Neutrophil (primary cell): ENCODE data around the gene CRADD.

Experiments
- H3K27ac ChIP-seq: fragments of 200-600 bp; sonication (generic); 2 replicates; pipeline ENCODE4 v1.5.1; 2016; ENCODE audit warnings: mild to moderate bottlenecking, moderate library complexity
- H3K27me3 ChIP-seq: fragments of 200-600 bp; sonication (generic); 2 replicates; pipeline ENCODE4 v1.6.0; 2016; ENCODE audit warnings: mild to moderate bottlenecking
- H3K36me3 ChIP-seq: fragments of 200-600 bp; sonication (generic); 2 replicates; pipeline ENCODE4 v1.5.1; 2017
- H3K4me1 ChIP-seq, 2 experiments: fragments of 200-600 bp in 1 of 2; sonication (generic) in 1 of 2; 1 replicate in 1 of 2; 2 replicates in 1 of 2; pipeline versions ENCODE4 v1.5.1 to v1.6.1; 2013 to 2016; ENCODE audit warnings: low read depth in 1 of 2, low read length in 1 of 2, mild to moderate bottlenecking in 1 of 2, moderate library complexity in 1 of 2; ENCODE audit not compliant: control insufficient read depth in 1 of 2, insufficient read depth in 1 of 2
- H3K4me3 ChIP-seq, 2 experiments: fragments of 200-600 bp in 1 of 2; sonication (generic) in 1 of 2; 1 replicate in 1 of 2; 2 replicates in 1 of 2; pipeline ENCODE4 v1.5.1; 2013 to 2016; ENCODE audit warnings: low read depth in 1 of 2, low read length in 1 of 2, mild to moderate bottlenecking in 1 of 2, moderate library complexity in 1 of 2
- H3K9me3 ChIP-seq: fragments of 200-600 bp; sonication (generic); 2 replicates; pipeline ENCODE4 v1.5.1; 2016
- TF ChIP-seq, protein P1 (sequence below): fragments of 200-600 bp; sonication (generic); IDR thresholded peaks from 2 replicates; pipeline ENCODE4 v1.5.1; 2016; ENCODE audit warnings: antibody characterized with exemption

The CRADD gene

DNA sequence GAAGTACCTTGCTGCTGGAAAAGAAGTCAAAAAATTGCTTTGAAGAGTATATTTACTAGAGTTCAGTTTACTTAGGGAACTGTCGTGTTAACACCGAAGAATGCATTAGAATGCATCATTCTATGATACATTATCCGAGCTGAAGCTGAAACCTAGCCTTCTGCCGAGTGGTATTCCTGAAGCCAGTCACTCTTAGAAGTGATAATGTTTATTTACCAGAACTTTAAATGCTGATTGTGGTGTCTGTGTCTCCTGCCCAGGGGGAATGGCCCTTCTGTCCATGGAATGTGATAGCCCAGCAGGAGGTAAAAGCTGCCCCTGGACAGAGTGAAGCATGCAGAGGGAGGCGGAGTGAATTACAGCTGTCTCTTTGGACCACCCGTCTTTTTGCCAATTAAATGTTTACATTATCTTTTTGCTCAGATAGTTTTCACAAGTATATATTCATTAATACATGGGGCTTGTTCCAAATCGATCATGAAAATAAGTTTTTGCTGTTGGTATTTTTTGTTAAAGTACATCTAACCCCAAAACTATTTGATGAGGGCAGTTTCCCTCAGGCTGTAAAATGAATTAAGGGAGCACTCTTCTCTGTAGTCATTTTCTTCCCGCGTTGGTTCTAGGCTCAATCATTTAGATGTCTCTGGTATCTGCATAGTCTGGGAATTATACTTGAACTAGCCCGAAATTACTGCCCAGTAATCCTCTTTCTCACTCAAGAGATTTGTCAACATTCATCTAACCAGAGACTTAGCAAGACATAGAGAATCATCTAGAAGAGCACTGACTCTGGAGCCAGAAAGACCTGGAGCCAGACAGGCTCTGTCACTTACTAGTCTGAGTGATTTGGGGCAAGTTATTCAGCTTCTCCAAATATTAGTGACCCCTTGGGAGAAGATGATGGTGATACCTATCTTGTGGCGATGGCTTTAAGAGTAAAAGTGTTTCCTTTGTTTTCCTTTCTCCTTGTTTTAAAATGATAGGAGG, 147.6 kb downstream of the CRADD start:
- H3K4me3 ChIP-seq = no peak overlapping the region
- H3K4me1 ChIP-seq = no peaks in the 10 kb centered on the region
- H3K27ac ChIP-seq = no peak overlapping the region
- H3K9me3 ChIP-seq = no peaks in the 10 kb centered on the region
- H3K36me3 ChIP-seq = no peaks in the 10 kb centered on the region
- H3K27me3 ChIP-seq = no peaks in the 10 kb centered on the region
- TF ChIP-seq, protein P1, sequence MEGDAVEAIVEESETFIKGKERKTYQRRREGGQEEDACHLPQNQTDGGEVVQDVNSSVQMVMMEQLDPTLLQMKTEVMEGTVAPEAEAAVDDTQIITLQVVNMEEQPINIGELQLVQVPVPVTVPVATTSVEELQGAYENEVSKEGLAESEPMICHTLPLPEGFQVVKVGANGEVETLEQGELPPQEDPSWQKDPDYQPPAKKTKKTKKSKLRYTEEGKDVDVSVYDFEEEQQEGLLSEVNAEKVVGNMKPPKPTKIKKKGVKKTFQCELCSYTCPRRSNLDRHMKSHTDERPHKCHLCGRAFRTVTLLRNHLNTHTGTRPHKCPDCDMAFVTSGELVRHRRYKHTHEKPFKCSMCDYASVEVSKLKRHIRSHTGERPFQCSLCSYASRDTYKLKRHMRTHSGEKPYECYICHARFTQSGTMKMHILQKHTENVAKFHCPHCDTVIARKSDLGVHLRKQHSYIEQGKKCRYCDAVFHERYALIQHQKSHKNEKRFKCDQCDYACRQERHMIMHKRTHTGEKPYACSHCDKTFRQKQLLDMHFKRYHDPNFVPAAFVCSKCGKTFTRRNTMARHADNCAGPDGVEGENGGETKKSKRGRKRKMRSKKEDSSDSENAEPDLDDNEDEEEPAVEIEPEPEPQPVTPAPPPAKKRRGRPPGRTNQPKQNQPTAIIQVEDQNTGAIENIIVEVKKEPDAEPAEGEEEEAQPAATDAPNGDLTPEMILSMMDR = no peak

DNA sequence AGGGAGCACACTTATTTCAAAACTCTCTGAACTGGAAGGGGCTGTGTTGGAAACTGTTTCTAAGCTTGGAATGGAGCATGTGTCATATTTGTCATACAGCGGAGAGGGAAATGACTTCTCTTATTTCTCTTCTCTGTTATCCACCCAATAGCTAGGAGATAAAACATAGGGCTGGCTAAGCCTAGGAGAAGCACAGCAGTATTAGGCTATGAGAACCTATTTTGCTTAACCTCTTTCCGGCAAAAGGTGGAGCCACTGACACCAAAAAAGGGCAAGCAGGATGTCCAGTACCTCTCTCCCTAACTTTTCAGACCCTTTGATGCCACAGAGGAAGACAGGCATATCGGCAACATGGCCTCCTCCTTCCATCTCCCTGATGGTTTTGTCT, 148.3 kb downstream of the CRADD start:
- Histone ChIP-seq H3K4me1 (no peaks in the 10 kb centered on the region), H3K27me3 (no peaks in the 10 kb centered on the region), H3K27ac (no peak overlapping the region), H3K36me3 (no peaks in the 10 kb centered on the region), H3K9me3 (no peaks in the 10 kb centered on the region), H3K4me3 (no peak overlapping the region)
- TF ChIP-seq, protein P1 = no peak

DNA sequence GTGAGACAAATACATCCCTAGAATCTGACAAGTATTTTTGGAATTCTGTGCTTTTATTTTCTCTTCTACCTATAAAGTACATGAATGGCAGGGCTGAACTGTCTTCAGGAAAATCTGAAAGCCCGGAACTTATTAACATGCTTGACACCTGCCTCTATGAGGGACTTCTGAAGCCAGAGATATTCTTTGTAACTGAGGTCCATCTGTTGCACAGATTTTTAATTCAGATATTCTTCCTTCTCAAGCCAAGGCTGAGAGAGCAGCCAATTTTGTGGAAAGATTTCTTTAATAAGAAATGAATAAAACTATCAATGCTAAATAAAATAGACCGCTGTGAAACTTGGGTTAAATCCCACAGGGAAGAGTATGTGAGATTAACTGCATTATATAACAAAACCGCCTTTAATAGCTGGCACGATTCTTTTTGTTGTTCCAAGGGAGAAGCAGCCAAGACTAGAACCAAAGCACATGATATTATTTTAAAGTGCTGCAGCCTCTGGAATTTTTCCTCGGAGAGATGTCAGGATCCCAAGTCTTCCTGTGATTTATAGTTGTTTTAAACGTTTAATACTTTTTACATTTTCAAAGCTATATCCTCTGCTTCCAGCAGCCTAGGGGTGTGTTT, 148.9 kb downstream of the CRADD start:
- Histone ChIP-seq H3K4me3 (no peak overlapping the region), H3K27me3 (no peaks in the 10 kb centered on the region), H3K9me3 (no peaks in the 10 kb centered on the region), H3K27ac (no peak overlapping the region), H3K4me1 (no peaks in the 10 kb centered on the region), H3K36me3 (no peaks in the 10 kb centered on the region)
- TF ChIP-seq, protein P1 = no peak

GRCh38 chr12:93827179-93827578, 150.0 kb downstream of the CRADD start:
- TF ChIP-seq, protein P1 = no peak
- H3K4me1 ChIP-seq = no peaks in the 10 kb centered on the region
- H3K9me3 ChIP-seq = no peaks in the 10 kb centered on the region
- H3K27ac ChIP-seq = no peak overlapping the region
- no peaks in the 10 kb centered on the region for H3K27me3 ChIP-seq
- H3K36me3 ChIP-seq = no peaks in the 10 kb centered on the region
- no peak overlapping the region for H3K4me3 ChIP-seq

DNA sequence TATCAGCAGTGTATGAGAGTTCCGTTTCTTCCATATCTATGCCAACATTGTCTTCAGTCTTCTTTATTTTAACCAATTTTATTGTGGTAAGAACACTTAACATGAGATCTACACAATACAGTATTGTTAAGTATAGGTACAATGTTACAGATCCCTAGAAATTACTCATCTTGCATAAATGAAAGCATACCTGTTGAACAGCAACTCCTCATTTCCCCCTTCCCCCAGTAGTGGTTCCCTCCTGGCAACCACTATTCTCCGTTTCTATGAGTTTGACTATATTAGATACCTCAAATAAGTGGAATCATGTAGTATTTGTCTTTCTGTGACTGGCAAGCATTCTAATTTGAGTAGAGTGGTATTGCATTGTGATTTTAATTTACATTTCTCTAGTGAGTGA, 150.5 kb downstream of the CRADD start:
- Histone ChIP-seq H3K27me3 (no peaks in the 10 kb centered on the region), H3K27ac (no peak overlapping the region), H3K4me1 (no peaks in the 10 kb centered on the region), H3K9me3 (no peaks in the 10 kb centered on the region), H3K36me3 (no peaks in the 10 kb centered on the region), H3K4me3 (no peak overlapping the region)
- TF ChIP-seq, protein P1 = no peak
